Adrenal gland (tissue), 12 donors: Measurements from ENCODE around the gene ZNF829. TPM values are rescaled to one million over a fixed set of nuclear protein-coding genes. Genes with fewer than 3 reads are reported as not detected.

Source experiments
- DNase-seq, 7 donors: peaks; one replicate each; pipeline ENCODE4 v3.0.0-alpha.2; 2019 to 2020
- H3K27ac ChIP-seq, 5 donors: fragments of 200-600 bp; sonication (generic) in 4 of 5; 1 replicate in 3 of 5; 2 replicates in 2 of 5; pipeline versions ENCODE4 v1.5.1 to v1.8.0; 2016 to 2020; ENCODE audit warnings: mild to moderate bottlenecking in 1 of 5
- H3K27me3 ChIP-seq: fragments of 200-600 bp; 2 replicates; pipeline ENCODE4 v1.8.0; 2021
- H3K36me3 ChIP-seq, 2 donors: fragments of 200-600 bp; replicated peaks in 1 of 2; 1 replicate in 1 of 2; 2 replicates in 1 of 2; pipeline versions ENCODE4 v1.5.1 to v1.8.0; 2018 to 2022
- H3K4me1 ChIP-seq, 2 donors: fragments of 200-600 bp; replicated peaks in 1 of 2; 1 replicate in 1 of 2; 2 replicates in 1 of 2; pipeline versions ENCODE4 v1.5.1 to v1.8.0; 2018 to 2021
- H3K4me3 ChIP-seq, 4 donors: fragments of 200-600 bp; sonication (generic) in 3 of 4; one replicate each; pipeline ENCODE4 v1.5.1; 2016 to 2018
- H3K9me3 ChIP-seq, 3 donors: fragments of 200-600 bp; sonication (generic) in 1 of 3; replicated peaks in 1 of 3; 1 replicate in 2 of 3; 2 replicates in 1 of 3; pipeline versions ENCODE4 v1.5.1 to v1.8.0; 2016 to 2021
- CTCF ChIP-seq, 6 experiments: fragments of 450-650 bp in 4 of 6; fragments of 200-600 bp in 2 of 6; sonication (generic) in 1 of 6; IDR thresholded peaks; 1 replicate in 5 of 6; 2 replicates in 1 of 6; pipeline versions ENCODE4 v1.5.1 to v1.8.0; 2016 to 2021; ENCODE audit warnings: antibody characterized with exemption in 6 of 6, mild to moderate bottlenecking in 2 of 6, moderate library complexity in 1 of 6
- POLR2A ChIP-seq, 2 donors: fragments of 450-650 bp; IDR thresholded peaks; one replicate each; pipeline ENCODE4 v1.6.1; 2017; ENCODE audit warnings: antibody characterized with exemption in 2 of 2, mild to moderate bottlenecking in 2 of 2, moderate library complexity in 1 of 2
- WGBS, 4 donors: extraction: QIAGEN DNeasy Blood & Tissue Kit in 2 of 4; methylation state at CpG; one replicate each; pipeline versions ENCODE4 v1.1.5 to v1.1.7; 2013 to 2017; 5-methylcytosine and 5-hydroxymethylcytosine counted together
- intact Hi-C, 2 donors: fragments of 100-400 bp; cut with DNase I; formaldehyde crosslinking; loops; one replicate each; pipeline versions ENCODE4 v1.14.1 to v1.15.0; 2022 to 2023
- polyA plus RNA-seq, 3 donors: library from polyadenylated mRNA; stranded (reverse); fragments of 200-250 nt in 2 of 3; fragments of 350-450 nt in 1 of 3; fragmentation: Illumina TruSeq in 1 of 3; extraction: RNeasy Lipid Tissue Mini Kit (QIAGEN cat#74804) in 1 of 3; gene quantifications; one replicate each; pipeline ENCODE4 v1.2.3, GENCODE V29; 2013 to 2014
- total RNA-seq, 9 donors: library from RNA; depleted of rRNA in 4 of 9; stranded (reverse); fragments of >200 nt in 4 of 9; fragments of 120-200 nt in 1 of 9; fragmentation: NEBNext Ultra II Directional in 1 of 9; extraction: Animal tissue kit (Norgen Biotek cat#: 25700) in 1 of 9; gene quantifications; one replicate each; pipeline versions ENCODE4 v1.1.0 to v1.2.4, GENCODE V29; 2013 to 2023
- donor health status: healthy with polysubstance abuse.
- donor health status: Bipolar disorder and iron deficiency.
- donor health status: DM: yes; HTN: yes; CAD: no.
- donor health status: DM: no; HTN: no; CAD: no.
- donor health status: DM: no; HTN: no; CAD: no.
- donor health status: DM: yes; HTN: yes; CAD: no.

Gene ZNF829
- total and polyA plus RNA-seq, 12 donors: 0.64 to 6.2 (median 4.2) TPM

- 93 to 98% (median 97%) methylated on average over 10 of the region's 10 CpGs for WGBS, 4 donors
- Histone ChIP-seq H3K4me3 (peak overlapping the region in 1 of 4 donors; percentile 29), H3K4me1 (no peaks in the 10 kb centered on the region), H3K36me3 (no peaks in the 10 kb centered on the region), H3K27ac (no peak overlapping the region), H3K9me3 (peaks cover 23 to 99% (median 69%) of the 10 kb centered on the region in 3 donors), H3K27me3 (no peaks in the 10 kb centered on the region)
- no peak for DNase-seq
- intact Hi-C loops: loop anchor here in 1 of 2 donors (5.0 kb wide), 1 partner anchor 330 kb away; no protein-coding TSS in a partner anchor
- TF ChIP-seq CTCF (IDR thresholded peaks at IDR 0.05) (no peak), POLR2A (IDR thresholded peaks at IDR 0.05) (no peak)
Observed at GRCh38 chr19:36876993-36877938, 38.8 kb downstream of the ZNF829 start.

- WGBS, 4 donors: 96 to 100% (median 98%) methylated on average over 3 of the region's 3 CpGs
- intact Hi-C loops: no loop called here
- Histone ChIP-seq H3K27ac (no peak overlapping the region), H3K4me1 (peaks cover 5 to 18% of the 10 kb centered on the region in 2 donors), H3K9me3 (no peaks in the 10 kb centered on the region), H3K36me3 (peaks cover 0 to 7% of the 10 kb centered on the region in 2 donors), H3K4me3 (no peak overlapping the region), H3K27me3 (no peaks in the 10 kb centered on the region)
- DNase-seq: no peak
- no peak for TF ChIP-seq POLR2A (IDR thresholded peaks at IDR 0.05)
- TF ChIP-seq CTCF (IDR thresholded peaks at IDR 0.05): no peak
Observed at GRCh38 chr19:36851898-36852297, 64.2 kb downstream of the ZNF829 start.

- 0% methylated on average over 28 to 43 of the region's 43 CpGs for WGBS, 4 donors
- intact Hi-C loops: no loop called here
- H3K27me3 ChIP-seq: no peaks in the 10 kb centered on the region
- TF ChIP-seq CTCF (IDR thresholded peaks at IDR 0.05) (no peak), POLR2A (IDR thresholded peaks at IDR 0.05) (peak; percentile 43 to 84)
- no peaks in the 10 kb centered on the region for H3K9me3 ChIP-seq
- peaks cover 0 to 7% of the 10 kb centered on the region in 2 donors for H3K36me3 ChIP-seq
- peak within 1 kb of the TSS; percentile 53 to 88 (median 68) for H3K27ac ChIP-seq
- DNase-seq: peak; percentile 92 to 98 (median 95)
- H3K4me3 ChIP-seq: peak within 1 kb of the TSS; percentile 50 to 98 (median 65)
- H3K4me1 ChIP-seq: peaks cover 5 to 18% of the 10 kb centered on the region in 2 donors
Observed at GRCh38 chr19:36850559-36851442, 65.3 kb downstream of the ZNF829 start, which contains the start of gene ZNF345. ZNF345 (plus strand) TSS chr19:36850876; CDS start chr19:36876831, 25,955 bp downstream.
